Right lobe of liver (tissue), 6 donors: ENCODE data around the gene COX18. TPM values are rescaled to one million over a fixed set of nuclear protein-coding genes. Genes with fewer than 3 reads are reported as not detected.

Source experiments
- ATAC-seq, 4 donors: fragments of 200-7000 bp; cut with Tn5 transposase; one replicate each; pipeline ENCODE4 v1.9.1; 2020; ENCODE audit warnings: mild to moderate bottlenecking in 4 of 4, moderate library complexity in 4 of 4
- DNase-seq, 3 donors: peaks; one replicate each; pipeline ENCODE4 v3.0.0-alpha.2; 2020
- H3K27ac ChIP-seq, 3 donors: fragments of 200-600 bp; one replicate each; pipeline ENCODE4 v1.8.0; 2022
- H3K27me3 ChIP-seq, 2 donors: fragments of 200-600 bp; one replicate each; pipeline ENCODE4 v1.8.0; 2022
- H3K36me3 ChIP-seq, 4 donors: fragments of 200-600 bp; sonication (generic) in 1 of 4; one replicate each; pipeline versions ENCODE4 v1.5.1 to v1.8.0; 2017 to 2022; ENCODE audit warnings: control low read depth in 1 of 4
- H3K4me1 ChIP-seq, 4 donors: fragments of 200-600 bp; sonication (generic) in 1 of 4; one replicate each; pipeline versions ENCODE4 v1.5.1 to v1.8.0; 2017 to 2022; ENCODE audit warnings: control low read depth in 1 of 4
- H3K4me3 ChIP-seq, 3 donors: fragments of 200-600 bp; one replicate each; pipeline ENCODE4 v1.8.0; 2022
- H3K9me3 ChIP-seq, 4 donors: fragments of 200-600 bp; sonication (generic) in 1 of 4; one replicate each; pipeline versions ENCODE4 v1.5.1 to v1.8.0; 2017 to 2022; ENCODE audit warnings: control low read depth in 1 of 4
- POLR2A ChIP-seq: fragments of 450-650 bp; IDR thresholded peaks from one replicate; pipeline ENCODE4 v1.6.1; 2017; ENCODE audit warnings: antibody characterized with exemption, mild to moderate bottlenecking
- WGBS: methylation state at CpG from one replicate; pipeline ENCODE4 v1.1.6; 2018; ENCODE audit warnings: low coverage, low lambda C conversion rate; ENCODE audit not compliant: insufficient coverage; ENCODE audit errors: missing lambda C conversion rate; 5-methylcytosine and 5-hydroxymethylcytosine counted together
- intact Hi-C, 2 donors: fragments of 100-400 bp; cut with DNase I; formaldehyde crosslinking; loops; one replicate each; pipeline versions ENCODE4 v1.11.2 to v1.14.1; 2022
- total RNA-seq, 6 experiments: library from RNA; depleted of rRNA in 2 of 6; stranded (reverse); fragments of >200 nt in 2 of 6; fragmentation: NEBNext Ultra II Directional in 3 of 6; extraction: Animal tissue kit (Norgen Biotek cat#: 25700) in 3 of 6; gene quantifications; one replicate each; pipeline versions ENCODE4 v1.1.0 to v1.2.4, GENCODE V29; 2016 to 2023
- TF ChIP-seq, protein P1 (sequence below), 4 donors: fragments of 200-600 bp in 3 of 4; fragments of 450-650 bp in 1 of 4; IDR thresholded peaks; one replicate each; pipeline versions ENCODE4 v1.5.1 to v1.8.0; 2016 to 2022; ENCODE audit warnings: antibody characterized with exemption in 4 of 4, mild to moderate bottlenecking in 2 of 4
- donor health status: DM: no; HTN: yes; CAD: no.
- donor health status: DM: no; HTN: no; CAD: no.
- donor health status: DM: no; HTN: no; CAD: no.
- donor health status: DM: no; HTN: yes; CAD: no.
- donor health status: DM: no; HTN: yes; CAD: no.

The COX18 gene
- total RNA-seq, 6 experiments from 2014 or later: 12.4 to 28.9 (median 17.0) TPM

GRCh38 chr4:73087871-73088270 lies 18.4 kb upstream of the COX18 start:
- no peak overlapping the region for H3K27ac ChIP-seq
- no peak overlapping the region for H3K4me3 ChIP-seq
- H3K4me1 ChIP-seq: peaks cover 0 to 21% (median 0%) of the 10 kb centered on the region in 4 donors
- no peak for DNase-seq
- no peak for ATAC-seq
- H3K36me3 ChIP-seq: peaks cover 5 to 42% (median 8%) of the 10 kb centered on the region in 4 donors
- TF ChIP-seq, protein P1, sequence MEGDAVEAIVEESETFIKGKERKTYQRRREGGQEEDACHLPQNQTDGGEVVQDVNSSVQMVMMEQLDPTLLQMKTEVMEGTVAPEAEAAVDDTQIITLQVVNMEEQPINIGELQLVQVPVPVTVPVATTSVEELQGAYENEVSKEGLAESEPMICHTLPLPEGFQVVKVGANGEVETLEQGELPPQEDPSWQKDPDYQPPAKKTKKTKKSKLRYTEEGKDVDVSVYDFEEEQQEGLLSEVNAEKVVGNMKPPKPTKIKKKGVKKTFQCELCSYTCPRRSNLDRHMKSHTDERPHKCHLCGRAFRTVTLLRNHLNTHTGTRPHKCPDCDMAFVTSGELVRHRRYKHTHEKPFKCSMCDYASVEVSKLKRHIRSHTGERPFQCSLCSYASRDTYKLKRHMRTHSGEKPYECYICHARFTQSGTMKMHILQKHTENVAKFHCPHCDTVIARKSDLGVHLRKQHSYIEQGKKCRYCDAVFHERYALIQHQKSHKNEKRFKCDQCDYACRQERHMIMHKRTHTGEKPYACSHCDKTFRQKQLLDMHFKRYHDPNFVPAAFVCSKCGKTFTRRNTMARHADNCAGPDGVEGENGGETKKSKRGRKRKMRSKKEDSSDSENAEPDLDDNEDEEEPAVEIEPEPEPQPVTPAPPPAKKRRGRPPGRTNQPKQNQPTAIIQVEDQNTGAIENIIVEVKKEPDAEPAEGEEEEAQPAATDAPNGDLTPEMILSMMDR (IDR thresholded peaks at IDR 0.05): no peak
- TF ChIP-seq POLR2A: no peak
- no peaks in the 10 kb centered on the region for H3K9me3 ChIP-seq
- intact Hi-C loops: no loop called here
- H3K27me3 ChIP-seq: no peaks in the 10 kb centered on the region

GRCh38 chr4:73086095-73086868 lies 16.8 kb upstream of the COX18 start:
- ATAC-seq: peak; percentile 61 to 68 (median 63)

GRCh38 chr4:73080789-73081188 lies 11.3 kb upstream of the COX18 start:
- peaks cover 0 to under 1% (median 0%) of the 10 kb centered on the region in 4 donors for H3K4me1 ChIP-seq

More at GRCh38 chr4:73086095-73086868, 16.8 kb upstream of the COX18 start:
- H3K27ac ChIP-seq: peak overlapping the region in 2 of 3 donors; percentile 1 to 26
- H3K4me3 ChIP-seq: peak overlapping the region in 2 of 3 donors; percentile 4 to 5
- H3K9me3 ChIP-seq: no peaks in the 10 kb centered on the region
- DNase-seq: no peak
- intact Hi-C loops: no loop called here
- peaks cover 0 to 37% (median 4%) of the 10 kb centered on the region in 4 donors for H3K36me3 ChIP-seq
- 14% methylated on average over 6 of the region's 6 CpGs for WGBS
- no peaks in the 10 kb centered on the region for H3K27me3 ChIP-seq
- peaks cover 0 to 21% (median 0%) of the 10 kb centered on the region in 4 donors for H3K4me1 ChIP-seq
- no peak for TF ChIP-seq POLR2A
- TF ChIP-seq, protein P1 (IDR thresholded peaks at IDR 0.05): no peak

GRCh38 chr4:73075832-73076231 lies 6.3 kb upstream of the COX18 start:
- peaks cover 2 to 51% (median 15%) of the 10 kb centered on the region in 4 donors for H3K36me3 ChIP-seq
- no peak overlapping the region for H3K27ac ChIP-seq
- no peaks in the 10 kb centered on the region for H3K9me3 ChIP-seq
- H3K4me1 ChIP-seq: no peaks in the 10 kb centered on the region
- intact Hi-C loops: no loop called here
- WGBS: 75% methylated on average over 2 of the region's 3 CpGs
- no peaks in the 10 kb centered on the region for H3K27me3 ChIP-seq
- no peak overlapping the region for H3K4me3 ChIP-seq
- ATAC-seq (no peak), DNase-seq (no peak)
- TF ChIP-seq, protein P1 (IDR thresholded peaks at IDR 0.05): no peak
- no peak for TF ChIP-seq POLR2A

More at GRCh38 chr4:73080789-73081188, 11.3 kb upstream of the COX18 start:
- TF ChIP-seq POLR2A: no peak
- ATAC-seq (peak in 1 of 4 donors; percentile 52), DNase-seq (no peak)
- H3K27me3 ChIP-seq: no peaks in the 10 kb centered on the region
- peaks cover 0 to 67% (median 15%) of the 10 kb centered on the region in 4 donors for H3K36me3 ChIP-seq
- 84% methylated on average over 3 of the region's 3 CpGs for WGBS
- intact Hi-C loops: no loop called here
- H3K27ac ChIP-seq: no peak overlapping the region
- H3K4me3 ChIP-seq: no peak overlapping the region
- no peaks in the 10 kb centered on the region for H3K9me3 ChIP-seq

DNA sequence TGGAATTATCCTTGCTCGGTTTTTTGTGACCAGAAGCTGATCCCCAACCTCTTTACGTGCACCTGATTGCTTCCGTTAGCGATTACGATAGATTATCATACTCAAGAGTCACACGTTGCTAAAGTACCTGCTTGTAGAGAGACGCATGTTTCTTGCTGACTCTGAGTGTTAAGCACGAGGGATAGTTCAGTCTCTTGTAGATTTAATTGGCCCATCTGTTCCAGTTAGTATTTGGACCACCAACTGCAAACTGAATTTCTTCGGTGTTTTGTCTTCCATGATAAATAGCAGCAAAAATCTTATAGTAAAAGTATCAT lies 516 bp upstream of the COX18 start:
- H3K36me3 ChIP-seq: peaks cover 0 to 11% (median under 1%) of the 10 kb centered on the region in 4 donors
- no peak for DNase-seq
- TF ChIP-seq POLR2A: no peak
- TF ChIP-seq, protein P1 (IDR thresholded peaks at IDR 0.05): no peak
- intact Hi-C loops: no loop called here
- 3% methylated on average over 9 of the region's 9 CpGs for WGBS
- H3K27me3 ChIP-seq: no peaks in the 10 kb centered on the region
- peaks cover 0 to 15% (median 1%) of the 10 kb centered on the region in 4 donors for H3K4me1 ChIP-seq
- no peaks in the 10 kb centered on the region for H3K9me3 ChIP-seq
- H3K27ac ChIP-seq: peak overlapping the region; percentile 87 to 98 (median 96)
- ATAC-seq: peak; percentile 10 to 29 (median 26)
- peak overlapping the region; percentile 66 to 80 (median 69) for H3K4me3 ChIP-seq
